HEK293 (cell line): ENCODE measurements around the gene SESTD1.

Source experiments
- CTCF ChIA-PET: fragments of 350-600 bp; formaldehyde crosslinking; extraction: SDS; loops from one replicate; lab custom pipeline; 2021; ENCODE audit warnings: antibody characterized with exemption; lab: Yijun Ruan, JAX
- POLR2A ChIA-PET: fragments of 300-600 bp; formaldehyde crosslinking; extraction: SDS; loops from one replicate; lab custom pipeline; 2020; ENCODE audit warnings: antibody characterized with exemption, inconsistent platforms; lab: Yijun Ruan, JAX
- H3K27ac ChIP-seq: fragments of 200-500 bp; sonication (Bioruptor generic); 2 replicates; pipeline ENCODE4 v1.5.1; 2014; ENCODE audit warnings: low read depth, low read length, control low read depth, inconsistent platforms; ENCODE audit errors: extremely low read depth
- H3K36me3 ChIP-seq, 2 experiments: fragments of 200-500 bp in 1 of 2; sonication (Bioruptor generic) in 1 of 2; 1 replicate in 1 of 2; 2 replicates in 1 of 2; pipeline ENCODE4 v1.5.1; 2014 to 2017; ENCODE audit warnings: inconsistent platforms in 2 of 2, low read length in 2 of 2; ENCODE audit not compliant: control insufficient read depth in 2 of 2, insufficient read depth in 1 of 2
- H3K4me1 ChIP-seq: fragments of 200-500 bp; sonication (Bioruptor generic); 2 replicates; pipeline ENCODE4 v1.5.1; 2014; ENCODE audit warnings: mild to moderate bottlenecking, low read length, inconsistent platforms; ENCODE audit not compliant: control insufficient read depth, insufficient read depth
- H3K4me3 ChIP-seq: 2 replicates; pipeline ENCODE4 v1.5.1; 2011; ENCODE audit warnings: low read depth, mild to moderate bottlenecking, control low read depth, low read length, moderate library complexity
- H3K9me3 ChIP-seq: fragments of 200-500 bp; sonication (Bioruptor generic); 2 replicates; pipeline ENCODE4 v1.5.1; 2014; ENCODE audit warnings: low read depth, low read length, inconsistent platforms; ENCODE audit not compliant: control insufficient read depth, insufficient read depth
- HOXC10 ChIP-seq: sonication (generic); formaldehyde crosslinking; IDR thresholded peaks from 2 replicates; pipeline ENCODE4 v1.8.1; 2023; ENCODE audit warnings: mild to moderate bottlenecking, missing genetic modification reagents
- IKZF3 ChIP-seq: fragments of 450-650 bp; IDR thresholded peaks from 2 replicates; pipeline ENCODE4 v1.5.0; 2018; ENCODE audit warnings: missing biosample characterization, mild to moderate bottlenecking, missing genetic modification characterization, moderate library complexity
- OSR2 ChIP-seq: fragments of 450-650 bp; formaldehyde crosslinking; IDR thresholded peaks from 2 replicates; pipeline ENCODE4 v1.5.1; 2016; ENCODE audit warnings: missing biosample characterization, missing genetic modification characterization
- PATZ1 ChIP-seq: fragments of 450-650 bp; formaldehyde crosslinking; IDR thresholded peaks from 2 replicates; pipeline ENCODE4 v1.5.1; 2016; ENCODE audit warnings: missing biosample characterization, missing genetic modification characterization
- PRDM2 ChIP-seq: fragments of 450-650 bp; formaldehyde crosslinking; IDR thresholded peaks from 2 replicates; pipeline ENCODE4 v1.5.1; 2016; ENCODE audit warnings: missing biosample characterization, missing genetic modification characterization, borderline replicate concordance
- SALL2 ChIP-seq: fragments of 450-650 bp; formaldehyde crosslinking; IDR thresholded peaks from 2 replicates; pipeline ENCODE4 v1.5.0; 2017; ENCODE audit warnings: missing biosample characterization, mild to moderate bottlenecking, missing genetic modification characterization, borderline replicate concordance
- ZBTB1 ChIP-seq: fragments of 450-650 bp; formaldehyde crosslinking; IDR thresholded peaks from 2 replicates; pipeline ENCODE4 v1.5.1; 2016; ENCODE audit warnings: missing biosample characterization, missing genetic modification characterization
- ZBTB10 ChIP-seq: fragments of 450-650 bp; formaldehyde crosslinking; IDR thresholded peaks from 2 replicates; pipeline ENCODE4 v1.5.1; 2016; ENCODE audit warnings: missing biosample characterization, missing genetic modification characterization
- ZEB2 ChIP-seq: fragments of 450-650 bp; formaldehyde crosslinking; IDR thresholded peaks from 2 replicates; pipeline ENCODE4 v1.5.1; 2016; ENCODE audit warnings: missing biosample characterization, missing genetic modification characterization
- ZFP69B ChIP-seq: fragments of 450-650 bp; formaldehyde crosslinking; IDR thresholded peaks from 2 replicates; pipeline ENCODE4 v1.5.1; 2016; ENCODE audit warnings: missing biosample characterization, missing genetic modification characterization
- ZNF184 ChIP-seq: fragments of 450-650 bp; IDR thresholded peaks from 2 replicates; pipeline ENCODE4 v1.5.1; 2018; ENCODE audit warnings: missing biosample characterization, mild to moderate bottlenecking, missing genetic modification characterization
- ZNF449 ChIP-seq: fragments of 450-650 bp; formaldehyde crosslinking; IDR thresholded peaks from 2 replicates; pipeline ENCODE4 v1.5.1; 2017; ENCODE audit warnings: missing biosample characterization, mild to moderate bottlenecking, missing genetic modification characterization, moderate library complexity
- ZNF529 ChIP-seq: fragments of 450-650 bp; formaldehyde crosslinking; IDR thresholded peaks from 2 replicates; pipeline ENCODE4 v1.5.1; 2017; ENCODE audit warnings: missing genetic modification characterization, missing biosample characterization; ENCODE audit not compliant: insufficient replicate concordance
- ZNF580 ChIP-seq: fragments of 450-650 bp; formaldehyde crosslinking; IDR thresholded peaks from 2 replicates; pipeline ENCODE4 v1.5.1; 2016; ENCODE audit warnings: missing biosample characterization, missing genetic modification characterization
- ZNF768 ChIP-seq: fragments of 450-650 bp; formaldehyde crosslinking; IDR thresholded peaks from 2 replicates; pipeline ENCODE4 v1.5.1; 2018; ENCODE audit warnings: missing biosample characterization, mild to moderate bottlenecking, missing genetic modification characterization
- ZXDB ChIP-seq: fragments of 450-650 bp; formaldehyde crosslinking; IDR thresholded peaks from 2 replicates; pipeline ENCODE4 v1.5.1; 2016; ENCODE audit warnings: missing biosample characterization, missing genetic modification characterization
- TF ChIP-seq, protein P1 (sequence below): fragments of 450-650 bp; formaldehyde crosslinking; IDR thresholded peaks from 2 replicates; pipeline ENCODE4 v1.5.1; 2016; ENCODE audit warnings: missing biosample characterization, missing genetic modification characterization
- TF ChIP-seq, protein P2 (sequence below): fragments of 450-650 bp; IDR thresholded peaks from 2 replicates; pipeline ENCODE4 v1.5.1; 2018; ENCODE audit warnings: missing biosample characterization, missing genetic modification characterization

SESTD1 gene

GRCh38 chr2:179125404-179125803 lies 139.2 kb downstream of the SESTD1 start (continued):
- no peak for TF ChIP-seq PRDM2
- TF ChIP-seq, all 188 proteins: peak for 0

DNA sequence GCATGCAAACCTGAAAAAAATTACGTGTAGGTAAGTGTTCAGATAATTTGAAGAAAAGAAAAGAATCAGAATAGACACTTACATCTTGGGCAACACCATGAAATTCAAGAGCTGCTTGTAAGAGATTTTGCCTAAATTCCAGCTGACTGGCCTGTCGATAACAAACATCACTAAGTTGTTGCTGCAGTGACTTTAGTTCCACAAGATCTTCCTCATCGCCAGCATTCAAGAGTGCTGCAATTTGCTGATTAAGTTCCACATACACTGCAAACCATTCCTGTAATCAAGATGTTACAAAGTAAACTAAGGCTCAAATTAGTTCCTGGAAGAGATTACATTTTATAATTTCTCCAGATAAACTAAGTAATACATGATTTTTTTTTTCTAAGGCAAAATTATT lies 140.3 kb downstream of the SESTD1 start:
- Histone ChIP-seq H3K4me1 (no peaks in the 10 kb centered on the region), H3K4me3 (no peak overlapping the region), H3K36me3 (peaks cover 0 to 15% of the 10 kb centered on the region in 2 experiments; a peak in 2 of 3 replicates), H3K9me3 (no peaks in the 10 kb centered on the region), H3K27ac (no peak overlapping the region)
- ChIA-PET POLR2A (no interaction called here), CTCF (no interaction called here)
- TF ChIP-seq ZNF768 (tag by site-specific recombination) = no peak
- TF ChIP-seq ZNF449 (tag by site-specific recombination) = no peak
- no peak for TF ChIP-seq IKZF3 (tag by site-specific recombination)

- POLR2A ChIA-PET = no interaction called here
- TF ChIP-seq, protein P1, sequence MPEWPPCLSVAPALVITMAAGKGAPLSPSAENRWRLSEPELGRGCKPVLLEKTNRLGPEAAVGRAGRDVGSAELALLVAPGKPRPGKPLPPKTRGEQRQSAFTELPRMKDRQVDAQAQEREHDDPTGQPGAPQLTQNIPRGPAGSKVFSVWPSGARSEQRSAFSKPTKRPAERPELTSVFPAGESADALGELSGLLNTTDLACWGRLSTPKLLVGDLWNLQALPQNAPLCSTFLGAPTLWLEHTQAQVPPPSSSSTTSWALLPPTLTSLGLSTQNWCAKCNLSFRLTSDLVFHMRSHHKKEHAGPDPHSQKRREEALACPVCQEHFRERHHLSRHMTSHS (tag by site-specific recombination) = no peak
- TF ChIP-seq ZBTB1 (tag by site-specific recombination) (no peak), HOXC10 (CRISPR knock-in tag) (no peak), PATZ1 (tag by site-specific recombination) (no peak), ZNF580 (no peak), OSR2 (tag by site-specific recombination) (no peak), ZFP69B (tag by site-specific recombination) (no peak), ZNF184 (tag by site-specific recombination) (no peak), SALL2 (tag by site-specific recombination) (no peak), ZEB2 (tag by site-specific recombination) (no peak), ZNF529 (tag by site-specific recombination) (no peak), ZBTB10 (no peak), ZXDB (no peak)
- TF ChIP-seq, protein P2, sequence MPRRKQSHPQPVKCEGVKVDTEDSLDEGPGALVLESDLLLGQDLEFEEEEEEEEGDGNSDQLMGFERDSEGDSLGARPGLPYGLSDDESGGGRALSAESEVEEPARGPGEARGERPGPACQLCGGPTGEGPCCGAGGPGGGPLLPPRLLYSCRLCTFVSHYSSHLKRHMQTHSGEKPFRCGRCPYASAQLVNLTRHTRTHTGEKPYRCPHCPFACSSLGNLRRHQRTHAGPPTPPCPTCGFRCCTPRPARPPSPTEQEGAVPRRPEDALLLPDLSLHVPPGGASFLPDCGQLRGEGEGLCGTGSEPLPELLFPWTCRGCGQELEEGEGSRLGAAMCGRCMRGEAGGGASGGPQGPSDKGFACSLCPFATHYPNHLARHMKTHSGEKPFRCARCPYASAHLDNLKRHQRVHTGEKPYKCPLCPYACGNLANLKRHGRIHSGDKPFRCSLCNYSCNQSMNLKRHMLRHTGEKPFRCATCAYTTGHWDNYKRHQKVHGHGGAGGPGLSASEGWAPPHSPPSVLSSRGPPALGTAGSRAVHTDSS = no peak
These were observed 141.4 kb downstream of the SESTD1 start for GRCh38 chr2:179123272-179123662.

More at GRCh38 chr2:179123272-179123662, 141.4 kb downstream of the SESTD1 start:
- Histone ChIP-seq H3K36me3 (peaks cover 0 to 15% of the 10 kb centered on the region in 2 experiments; a peak in 2 of 3 replicates), H3K9me3 (no peaks in the 10 kb centered on the region), H3K27ac (no peak overlapping the region), H3K4me3 (no peak overlapping the region), H3K4me1 (no peaks in the 10 kb centered on the region)
- CTCF ChIA-PET = no interaction called here
